Parathyroid adenoma (tissue), 2 donors: ENCODE results near the gene MAPK6.

ENCODE experiments used
- H2AFZ ChIP-seq: fragments of 300-600 bp; sonication (generic); one replicate; pipeline ENCODE4 v1.7.0; 2017; ENCODE audit warnings: antibody characterized with exemption, mild to moderate bottlenecking
- H3K27ac ChIP-seq: fragments of 300-600 bp; sonication (generic); one replicate; pipeline ENCODE4 v1.7.0; 2017
- H3K27me3 ChIP-seq: fragments of 300-600 bp; sonication (generic); one replicate; pipeline ENCODE4 v1.7.0; 2017; ENCODE audit warnings: low read length; ENCODE audit not compliant: control insufficient read depth, insufficient read depth
- H3K36me3 ChIP-seq: fragments of 300-600 bp; sonication (generic); one replicate; pipeline ENCODE4 v1.7.0; 2017; ENCODE audit warnings: low read length; ENCODE audit not compliant: control insufficient read depth, insufficient read depth
- H3K4me1 ChIP-seq: fragments of 300-600 bp; sonication (generic); one replicate; pipeline ENCODE4 v1.7.0; 2017; ENCODE audit warnings: control low read depth
- H3K4me2 ChIP-seq: fragments of 300-600 bp; sonication (generic); one replicate; pipeline ENCODE4 v1.7.0; 2017; ENCODE audit warnings: low read length
- H3K4me3 ChIP-seq: fragments of 300-600 bp; sonication (generic); one replicate; pipeline ENCODE4 v1.7.0; 2017; ENCODE audit warnings: low read depth, low read length
- H3K79me2 ChIP-seq: fragments of 300-600 bp; sonication (generic); one replicate; pipeline ENCODE4 v1.7.0; 2017; ENCODE audit warnings: control low read depth
- H3K9ac ChIP-seq: fragments of 300-600 bp; sonication (generic); one replicate; pipeline ENCODE4 v1.7.0; 2017; ENCODE audit warnings: mild to moderate bottlenecking
- H3K9me3 ChIP-seq: fragments of 300-600 bp; sonication (generic); one replicate; pipeline ENCODE4 v1.7.0; 2017; ENCODE audit warnings: low read length; ENCODE audit not compliant: control insufficient read depth
- CTCF ChIP-seq: fragments of 300-600 bp; sonication (generic); IDR thresholded peaks from one replicate; pipeline ENCODE4 v1.7.0; 2017; ENCODE audit warnings: antibody characterized with exemption, mild to moderate bottlenecking
- donor health status: primary hyperparathyroidism.

The MAPK6 gene

GRCh38 chr15:52078197-52078875, 59.3 kb downstream of the MAPK6 start:
- H3K4me1 ChIP-seq: no peaks in the 10 kb centered on the region
- H3K79me2 ChIP-seq: no peaks in the 10 kb centered on the region
- H2AFZ ChIP-seq: no peak overlapping the region
- no peaks in the 10 kb centered on the region for H3K36me3 ChIP-seq
- H3K4me2 ChIP-seq: no peak overlapping the region
- no peak overlapping the region for H3K4me3 ChIP-seq
- TF ChIP-seq CTCF: no peak
- H3K9ac ChIP-seq: no peak overlapping the region
- H3K27me3 ChIP-seq: no peaks in the 10 kb centered on the region
- no peaks in the 10 kb centered on the region for H3K9me3 ChIP-seq
- no peak overlapping the region for H3K27ac ChIP-seq

DNA sequence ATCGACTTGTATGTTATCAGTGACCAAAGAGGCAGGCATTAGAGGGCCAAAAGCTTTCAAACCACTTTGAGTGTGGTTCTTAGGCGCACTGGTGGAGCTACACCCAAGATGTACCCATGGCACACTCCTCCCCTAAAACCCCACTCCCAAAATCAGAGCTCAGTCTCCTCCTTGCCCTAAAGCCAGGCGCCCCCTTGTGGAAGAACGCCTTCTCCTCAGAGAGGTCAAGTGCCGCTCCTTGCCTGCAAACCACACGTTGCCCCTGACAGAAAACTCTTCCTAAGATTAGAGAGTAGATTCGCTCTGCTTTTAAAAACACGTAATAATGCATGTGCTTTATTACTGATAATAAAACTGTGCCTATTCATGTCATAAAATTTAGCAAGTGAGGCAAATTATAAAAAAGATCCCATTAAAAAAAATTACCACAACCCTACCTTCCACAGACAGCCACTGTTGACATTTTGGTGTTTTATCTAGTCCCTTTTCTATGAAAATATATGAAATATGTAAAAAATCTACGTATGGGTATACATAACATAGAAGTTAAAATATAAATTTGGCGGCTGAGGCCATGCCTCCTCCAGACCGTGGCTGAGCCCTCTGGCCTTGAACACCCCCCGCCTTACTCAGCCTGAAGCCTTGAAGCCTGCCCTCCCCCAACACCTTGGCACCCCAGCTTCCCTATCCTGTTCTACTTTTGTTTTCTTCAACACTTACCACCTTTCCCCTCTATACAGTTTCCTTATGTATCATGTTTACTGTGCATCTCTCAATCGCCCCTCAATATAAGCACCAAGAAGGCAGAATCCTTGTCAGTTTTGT, 60.1 kb downstream of the MAPK6 start:
- Histone ChIP-seq H3K4me3 (no peak overlapping the region), H3K4me2 (no peak overlapping the region), H3K27ac (no peak overlapping the region), H3K36me3 (no peaks in the 10 kb centered on the region), H3K79me2 (no peaks in the 10 kb centered on the region), H3K4me1 (no peaks in the 10 kb centered on the region), H2AFZ (no peak overlapping the region), H3K27me3 (no peaks in the 10 kb centered on the region), H3K9me3 (no peaks in the 10 kb centered on the region), H3K9ac (no peak overlapping the region)
- TF ChIP-seq CTCF: peak; percentile 67

- Histone ChIP-seq H3K79me2 (no peaks in the 10 kb centered on the region), H3K27me3 (no peaks in the 10 kb centered on the region), H3K27ac (no peak overlapping the region), H3K4me3 (no peak overlapping the region), H3K4me2 (no peak overlapping the region), H3K9ac (no peak overlapping the region), H2AFZ (no peak overlapping the region), H3K4me1 (no peaks in the 10 kb centered on the region), H3K9me3 (no peaks in the 10 kb centered on the region), H3K36me3 (no peaks in the 10 kb centered on the region)
- TF ChIP-seq CTCF: no peak
Measured at GRCh38 chr15:52080031-52080430, 61.0 kb downstream of the MAPK6 start.

- no peak overlapping the region for H3K9ac ChIP-seq
- no peaks in the 10 kb centered on the region for H3K9me3 ChIP-seq
- H3K4me2 ChIP-seq: no peak overlapping the region
- no peaks in the 10 kb centered on the region for H3K27me3 ChIP-seq
- H3K36me3 ChIP-seq: no peaks in the 10 kb centered on the region
- no peak overlapping the region for H3K27ac ChIP-seq
- no peaks in the 10 kb centered on the region for H3K79me2 ChIP-seq
- H3K4me1 ChIP-seq: no peaks in the 10 kb centered on the region
- H3K4me3 ChIP-seq: no peak overlapping the region
- no peak for TF ChIP-seq CTCF
- H2AFZ ChIP-seq: no peak overlapping the region
Measured at GRCh38 chr15:52080706-52081392, 61.8 kb downstream of the MAPK6 start.
